Subcutaneous adipose tissue (tissue), 4 donors: ENCODE data around the gene CITED2. TPM values are rescaled to one million over a fixed set of nuclear protein-coding genes. Genes with fewer than 3 reads are reported as not detected.

Source experiments
- total RNA-seq, 4 donors: library from RNA; depleted of rRNA; stranded (reverse); fragments of >200 nt; gene quantifications; one replicate each; pipeline ENCODE4 v1.1.0, GENCODE V29; 2016
- TF ChIP-seq, protein P1 (sequence below): fragments of 450-650 bp; IDR thresholded peaks from one replicate; pipeline ENCODE4 v1.5.1; 2016; ENCODE audit warnings: low read depth, mild to moderate bottlenecking, control low read depth, antibody characterized with exemption, moderate library complexity

The CITED2 gene
- total RNA-seq, 4 donors from 2014 or later = 117 to 273 (median 201) TPM

DNA sequence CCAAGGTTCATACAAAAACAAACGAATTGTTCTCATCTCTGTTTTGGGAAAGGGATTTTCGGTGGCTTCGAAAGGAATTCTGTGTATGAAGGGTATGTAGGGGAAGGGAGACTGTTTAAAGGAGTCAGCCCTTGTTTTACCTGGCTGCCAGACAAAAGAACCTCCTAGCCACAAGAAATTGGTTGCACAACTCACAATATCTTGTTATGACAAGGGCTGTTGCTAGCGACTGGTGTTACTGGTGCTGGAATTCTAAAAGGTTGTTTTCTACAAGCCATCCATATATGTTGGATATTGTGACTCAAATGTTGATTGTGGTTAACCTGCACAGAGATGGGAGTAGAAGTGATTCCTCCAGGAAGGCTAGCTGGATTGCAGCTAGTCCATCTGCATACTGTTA is 34.6 kb upstream of the CITED2 start:
- TF ChIP-seq, protein P1, sequence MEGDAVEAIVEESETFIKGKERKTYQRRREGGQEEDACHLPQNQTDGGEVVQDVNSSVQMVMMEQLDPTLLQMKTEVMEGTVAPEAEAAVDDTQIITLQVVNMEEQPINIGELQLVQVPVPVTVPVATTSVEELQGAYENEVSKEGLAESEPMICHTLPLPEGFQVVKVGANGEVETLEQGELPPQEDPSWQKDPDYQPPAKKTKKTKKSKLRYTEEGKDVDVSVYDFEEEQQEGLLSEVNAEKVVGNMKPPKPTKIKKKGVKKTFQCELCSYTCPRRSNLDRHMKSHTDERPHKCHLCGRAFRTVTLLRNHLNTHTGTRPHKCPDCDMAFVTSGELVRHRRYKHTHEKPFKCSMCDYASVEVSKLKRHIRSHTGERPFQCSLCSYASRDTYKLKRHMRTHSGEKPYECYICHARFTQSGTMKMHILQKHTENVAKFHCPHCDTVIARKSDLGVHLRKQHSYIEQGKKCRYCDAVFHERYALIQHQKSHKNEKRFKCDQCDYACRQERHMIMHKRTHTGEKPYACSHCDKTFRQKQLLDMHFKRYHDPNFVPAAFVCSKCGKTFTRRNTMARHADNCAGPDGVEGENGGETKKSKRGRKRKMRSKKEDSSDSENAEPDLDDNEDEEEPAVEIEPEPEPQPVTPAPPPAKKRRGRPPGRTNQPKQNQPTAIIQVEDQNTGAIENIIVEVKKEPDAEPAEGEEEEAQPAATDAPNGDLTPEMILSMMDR = no peak

- TF ChIP-seq, protein P1 = no peak
These were observed 33.3 kb upstream of the CITED2 start for GRCh38 chr6:139407718-139408222.

DNA sequence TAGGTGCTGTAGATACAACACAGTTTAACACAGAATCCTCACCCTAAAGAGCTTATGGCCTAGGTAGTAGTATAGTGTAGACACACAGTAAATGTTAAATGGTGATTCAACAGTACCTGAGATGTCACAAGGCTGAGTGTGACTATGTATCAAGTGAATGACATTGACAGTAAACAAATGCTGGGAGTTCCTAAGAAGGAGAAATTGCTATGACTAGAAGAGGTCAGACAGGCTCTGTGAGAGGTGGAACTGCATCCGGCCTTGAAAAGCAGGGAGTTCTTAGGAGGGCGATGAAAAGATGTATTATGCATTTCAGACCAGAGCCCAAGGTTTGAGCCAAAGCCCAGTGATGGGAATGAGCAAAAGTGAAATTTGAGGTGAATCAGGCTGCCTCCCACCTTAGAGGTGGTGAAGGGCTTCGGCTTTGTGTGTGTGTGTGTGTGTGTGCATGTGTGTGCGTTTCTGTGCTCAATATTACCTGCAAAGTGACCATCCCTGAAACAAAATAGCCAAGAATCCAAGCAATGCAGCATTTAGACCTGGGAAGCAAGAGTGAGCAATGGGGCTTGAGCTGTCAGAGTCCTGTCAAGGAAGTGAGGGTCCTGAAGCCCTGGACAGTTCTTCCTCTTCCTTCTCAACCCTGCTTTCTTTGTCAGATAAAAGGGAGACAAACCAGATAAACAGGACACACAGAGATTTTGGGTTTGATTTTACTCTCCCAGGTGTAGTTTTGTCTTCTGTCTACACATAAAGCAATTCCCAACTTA is 32.3 kb upstream of the CITED2 start:
- TF ChIP-seq, protein P1 = no peak

DNA sequence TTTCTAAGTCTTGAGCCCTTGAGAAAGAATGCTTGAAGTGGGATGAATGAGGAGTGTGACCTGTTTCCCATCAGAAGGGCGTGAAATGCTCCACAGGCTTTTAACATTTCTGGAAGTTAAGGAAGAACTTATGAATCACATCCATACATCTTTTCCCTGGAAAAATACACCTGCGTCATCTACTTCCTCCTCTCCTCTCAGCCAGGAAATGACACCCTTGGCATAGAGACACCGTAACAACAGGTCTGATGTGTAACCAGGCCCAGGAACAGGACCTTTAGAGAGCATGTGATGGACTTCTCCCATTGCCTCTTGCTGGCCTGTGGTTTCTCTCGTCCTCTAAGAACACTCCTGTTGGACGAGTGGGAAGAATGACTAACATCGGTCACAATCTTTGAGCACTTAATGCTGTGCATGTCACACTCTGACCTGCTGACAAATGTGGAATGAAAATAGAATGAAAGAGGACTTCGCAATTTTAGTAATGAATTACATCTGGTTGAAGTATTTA is 28.5 kb upstream of the CITED2 start:
- TF ChIP-seq, protein P1 = no peak

- TF ChIP-seq, protein P1 = no peak
These were observed 24.2 kb upstream of the CITED2 start for GRCh38 chr6:139398658-139399057.

DNA sequence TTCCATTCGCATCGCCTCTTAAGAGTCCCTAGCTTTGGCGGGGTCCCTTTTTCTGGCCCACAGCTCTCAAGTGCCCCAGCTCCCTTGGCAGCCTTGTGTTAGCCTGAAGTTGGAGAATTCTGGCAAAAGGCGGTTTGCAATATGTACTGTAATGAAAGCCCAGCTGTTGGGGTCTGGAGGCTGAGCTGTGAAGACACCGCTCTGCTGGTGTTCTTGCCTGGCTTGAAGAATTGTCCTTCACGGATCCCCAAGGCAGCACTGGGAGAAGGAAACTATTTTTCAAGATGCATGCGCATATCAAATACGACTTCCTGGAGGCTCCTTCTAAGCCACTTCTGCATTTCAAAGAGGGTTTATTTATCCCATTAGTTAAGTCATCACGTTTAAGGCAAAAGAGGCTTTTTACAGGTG is 21.4 kb upstream of the CITED2 start:
- TF ChIP-seq, protein P1 = no peak

- TF ChIP-seq, protein P1 = no peak
These were observed 20.9 kb upstream of the CITED2 start for GRCh38 chr6:139395371-139395770.
